Astrocyte (in vitro differentiated cells and primary cell): ENCODE data around the gene VPS13A.

ENCODE experiments used
- EZH2 ChIP-seq: IDR thresholded peaks from 2 replicates; pipeline ENCODE4 v1.6.1; 2012; ENCODE audit warnings: mild to moderate bottlenecking, low read length, inconsistent platforms; ENCODE audit not compliant: insufficient read depth
- TF ChIP-seq, protein P1 (sequence below): IDR thresholded peaks from 2 replicates; pipeline ENCODE4 v1.5.1; 2011; ENCODE audit warnings: low read depth, mild to moderate bottlenecking, inconsistent platforms, low read length, moderate library complexity; ENCODE audit not compliant: insufficient read depth

GRCh38 chr9:77442436-77442835 lies 265.1 kb downstream of the VPS13A start:
- TF ChIP-seq, protein P1, sequence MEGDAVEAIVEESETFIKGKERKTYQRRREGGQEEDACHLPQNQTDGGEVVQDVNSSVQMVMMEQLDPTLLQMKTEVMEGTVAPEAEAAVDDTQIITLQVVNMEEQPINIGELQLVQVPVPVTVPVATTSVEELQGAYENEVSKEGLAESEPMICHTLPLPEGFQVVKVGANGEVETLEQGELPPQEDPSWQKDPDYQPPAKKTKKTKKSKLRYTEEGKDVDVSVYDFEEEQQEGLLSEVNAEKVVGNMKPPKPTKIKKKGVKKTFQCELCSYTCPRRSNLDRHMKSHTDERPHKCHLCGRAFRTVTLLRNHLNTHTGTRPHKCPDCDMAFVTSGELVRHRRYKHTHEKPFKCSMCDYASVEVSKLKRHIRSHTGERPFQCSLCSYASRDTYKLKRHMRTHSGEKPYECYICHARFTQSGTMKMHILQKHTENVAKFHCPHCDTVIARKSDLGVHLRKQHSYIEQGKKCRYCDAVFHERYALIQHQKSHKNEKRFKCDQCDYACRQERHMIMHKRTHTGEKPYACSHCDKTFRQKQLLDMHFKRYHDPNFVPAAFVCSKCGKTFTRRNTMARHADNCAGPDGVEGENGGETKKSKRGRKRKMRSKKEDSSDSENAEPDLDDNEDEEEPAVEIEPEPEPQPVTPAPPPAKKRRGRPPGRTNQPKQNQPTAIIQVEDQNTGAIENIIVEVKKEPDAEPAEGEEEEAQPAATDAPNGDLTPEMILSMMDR, result no peak
- TF ChIP-seq EZH2, result no peak
